ENCODE results near the gene KLHL28.

Gene KLHL28

DNA sequence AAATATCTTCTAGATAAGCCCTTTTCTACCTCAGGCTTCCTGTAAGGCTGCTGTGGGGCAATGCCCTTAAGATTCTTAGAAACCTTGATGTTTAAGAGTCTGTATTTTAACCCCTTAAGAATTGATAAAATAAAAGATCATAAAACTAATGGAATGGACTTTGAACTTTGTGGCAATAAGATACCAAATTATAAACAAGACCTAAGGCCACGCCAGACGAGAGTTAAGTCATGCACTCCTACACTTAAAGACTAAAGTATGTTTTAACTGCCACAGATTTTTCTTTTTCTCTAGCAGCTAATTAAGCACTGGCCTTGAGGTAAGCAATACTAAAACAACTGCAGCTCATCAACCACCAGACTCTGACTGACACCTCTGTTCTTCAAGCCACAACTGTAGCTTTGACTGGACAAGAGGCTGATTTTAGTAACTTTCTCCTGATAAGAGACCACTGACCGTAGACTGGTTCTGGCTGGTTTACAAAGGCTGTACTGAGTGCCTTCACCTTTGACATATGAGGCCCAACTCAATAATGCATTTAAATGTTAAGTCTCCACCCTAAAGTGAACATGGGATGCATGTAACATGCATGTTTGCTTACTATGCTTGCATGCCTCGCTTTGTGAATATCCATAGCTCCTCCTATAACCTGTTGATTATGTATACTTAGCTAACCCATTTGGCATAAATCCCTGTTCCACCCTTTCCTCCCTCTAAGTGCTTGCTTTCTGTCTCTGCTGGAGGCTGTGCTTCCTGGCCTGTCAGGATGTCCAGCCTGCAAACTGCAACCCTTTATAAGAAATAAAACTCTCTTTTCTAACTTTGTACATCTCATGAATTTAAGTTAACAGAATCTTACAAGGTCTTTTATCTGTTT lies 71.9 kb downstream of the KLHL28 start:
- Histone ChIP-seq H3K27ac (ENCODE audit: low read depth, low read length) (no peak overlapping the region), H3K27me3 (ENCODE audit: control insufficient read depth, insufficient read depth, low read length) (no peaks in the 10 kb centered on the region), H3K36me3 (ENCODE audit: control insufficient read depth, insufficient read depth, low read length) (no peaks in the 10 kb centered on the region), H3K4me1 (ENCODE audit: control insufficient read depth, insufficient read depth, low read length) (no peaks in the 10 kb centered on the region), H3K9ac (ENCODE audit: low read length) (no peak overlapping the region), H3K4me3 (ENCODE audit: low read length) (no peak overlapping the region)

DNA sequence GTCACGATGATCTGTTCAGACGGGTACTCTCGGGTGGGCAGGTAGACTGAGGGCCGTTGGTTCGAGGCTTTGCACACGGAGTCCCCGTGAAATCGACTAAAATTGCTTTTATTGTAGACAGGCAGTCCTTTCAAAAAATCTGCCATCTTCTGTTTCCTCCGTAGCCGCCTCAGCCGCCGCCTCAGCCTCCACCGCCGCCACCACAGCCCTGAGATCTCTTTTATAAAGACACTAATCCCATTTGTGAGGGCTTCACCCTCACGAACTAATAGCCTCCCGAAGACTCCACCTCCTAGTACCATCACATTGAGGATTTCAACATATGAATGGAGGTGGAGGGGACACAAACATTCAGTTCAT lies 74.2 kb downstream of the KLHL28 start:
- Histone ChIP-seq H3K4me1 (ENCODE audit: control insufficient read depth, insufficient read depth, low read length) (no peaks in the 10 kb centered on the region), H3K9ac (ENCODE audit: low read length) (no peak overlapping the region), H3K27ac (ENCODE audit: low read depth, low read length) (no peak overlapping the region), H3K36me3 (ENCODE audit: control insufficient read depth, insufficient read depth, low read length) (no peaks in the 10 kb centered on the region), H3K4me3 (ENCODE audit: low read length) (no peak overlapping the region), H3K27me3 (ENCODE audit: control insufficient read depth, insufficient read depth, low read length) (no peaks in the 10 kb centered on the region)

- Histone ChIP-seq H3K9ac (ENCODE audit: low read length) (no peak overlapping the region), H3K4me3 (ENCODE audit: low read length) (no peak overlapping the region), H3K27ac (ENCODE audit: low read depth, low read length) (no peak overlapping the region), H3K4me1 (ENCODE audit: control insufficient read depth, insufficient read depth, low read length) (no peaks in the 10 kb centered on the region), H3K36me3 (ENCODE audit: control insufficient read depth, insufficient read depth, low read length) (no peaks in the 10 kb centered on the region), H3K27me3 (ENCODE audit: control insufficient read depth, insufficient read depth, low read length) (no peaks in the 10 kb centered on the region)
These were observed 74.7 kb downstream of the KLHL28 start for GRCh38 chr14:44886860-44887595.

DNA sequence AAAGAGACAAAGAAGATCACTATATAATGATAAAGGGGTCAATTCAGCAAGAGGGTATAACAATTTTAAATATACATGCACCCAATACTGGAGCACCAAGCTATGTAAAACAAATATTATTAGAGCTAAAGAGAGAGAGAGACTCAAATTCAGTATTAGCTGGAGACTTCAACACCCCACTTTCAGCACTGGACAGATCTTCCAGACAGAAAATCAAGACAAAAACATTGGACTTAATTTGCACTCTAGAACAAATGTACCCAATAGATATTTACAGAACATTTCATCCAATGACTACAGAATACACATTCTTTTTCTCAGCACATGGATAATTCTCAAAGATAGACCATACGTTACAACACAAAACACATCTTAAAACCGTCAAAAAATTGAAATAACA lies 81.0 kb downstream of the KLHL28 start:
- Histone ChIP-seq H3K36me3 (ENCODE audit: control insufficient read depth, insufficient read depth, low read length) (no peaks in the 10 kb centered on the region), H3K27ac (ENCODE audit: low read depth, low read length) (no peak overlapping the region), H3K27me3 (ENCODE audit: control insufficient read depth, insufficient read depth, low read length) (no peaks in the 10 kb centered on the region), H3K4me3 (ENCODE audit: low read length) (no peak overlapping the region), H3K4me1 (ENCODE audit: control insufficient read depth, insufficient read depth, low read length) (no peaks in the 10 kb centered on the region), H3K9ac (ENCODE audit: low read length) (no peak overlapping the region)

Data from rectal smooth muscle tissue (tissue), 1 donor.